AG04449 (cell line): ENCODE results near the gene JKAMP.

Experiments
- CTCF ChIA-PET: fragments of 350-600 bp; formaldehyde crosslinking; extraction: SDS; loops from one replicate; lab custom pipeline; 2021; ENCODE audit warnings: antibody characterized with exemption; lab: Yijun Ruan, JAX
- POLR2A ChIA-PET: fragments of 400-600, 350-600 bp; formaldehyde crosslinking; extraction: SDS; loops from one replicate; lab custom pipeline; 2020; ENCODE audit warnings: antibody characterized with exemption, inconsistent platforms; lab: Yijun Ruan, JAX
- DNase-seq: peaks from one replicate; pipeline ENCODE4 v3.0.0-alpha.2; 2010; ENCODE audit warnings: low read depth, low spot score
- H3K4me3 ChIP-seq: 2 replicates; pipeline ENCODE4 v1.5.1; 2011; ENCODE audit warnings: low read depth, mild to moderate bottlenecking, control low read depth, low read length
- CTCF ChIP-seq: IDR thresholded peaks from one replicate; pipeline ENCODE4 v1.5.1; 2011; ENCODE audit warnings: mild to moderate bottlenecking, moderate library complexity, low read length, control low read depth, inconsistent platforms; ENCODE audit not compliant: insufficient read depth; ENCODE audit errors: missing control alignments

Gene JKAMP

GRCh38 chr14:59534361-59534987, 50.2 kb downstream of the JKAMP start:
- TF ChIP-seq CTCF: no peak
- ChIA-PET POLR2A (no interaction called here), CTCF (no interaction called here)
- DNase-seq: no peak
- no peak overlapping the region for H3K4me3 ChIP-seq

- no peak for TF ChIP-seq CTCF
- ChIA-PET POLR2A (no interaction called here), CTCF (interaction anchor here (0.9 to 2.1 kb wide), 2 partner anchors 30 to 40 kb away, joined by 4 to 5 read pairs; partner anchors contain the start of gene CCDC175)
- no peak overlapping the region for H3K4me3 ChIP-seq
- DNase-seq: no peak
Observed at GRCh38 chr14:59537476-59537875, 53.2 kb downstream of the JKAMP start.

DNA sequence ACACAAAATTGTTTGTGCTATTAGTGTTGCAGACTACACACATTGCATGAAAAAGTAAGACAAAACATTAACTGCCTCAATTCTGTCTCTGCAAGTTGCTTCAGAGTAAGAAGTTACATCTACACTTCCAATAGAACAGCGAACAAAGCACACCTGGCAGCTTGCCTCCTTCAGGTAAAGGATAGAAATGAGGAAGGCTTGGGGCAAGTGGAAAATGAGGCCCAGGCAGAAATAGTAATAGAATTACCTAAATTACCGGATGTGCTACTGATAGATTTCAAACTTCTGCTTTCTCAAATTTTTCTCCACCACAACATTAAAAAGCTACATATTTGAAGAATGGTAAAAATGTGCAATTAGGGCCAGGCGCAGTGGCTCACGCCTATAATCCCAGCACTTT, 54.6 kb downstream of the JKAMP start:
- ChIA-PET CTCF (interaction anchor here (1.5 to 2.1 kb wide), 2 partner anchors 32 to 37 kb away, joined by 4 to 5 read pairs; partner anchors contain the start of gene CCDC175), POLR2A (no interaction called here)
- no peak for DNase-seq
- H3K4me3 ChIP-seq: no peak overlapping the region
- TF ChIP-seq CTCF: no peak

DNA sequence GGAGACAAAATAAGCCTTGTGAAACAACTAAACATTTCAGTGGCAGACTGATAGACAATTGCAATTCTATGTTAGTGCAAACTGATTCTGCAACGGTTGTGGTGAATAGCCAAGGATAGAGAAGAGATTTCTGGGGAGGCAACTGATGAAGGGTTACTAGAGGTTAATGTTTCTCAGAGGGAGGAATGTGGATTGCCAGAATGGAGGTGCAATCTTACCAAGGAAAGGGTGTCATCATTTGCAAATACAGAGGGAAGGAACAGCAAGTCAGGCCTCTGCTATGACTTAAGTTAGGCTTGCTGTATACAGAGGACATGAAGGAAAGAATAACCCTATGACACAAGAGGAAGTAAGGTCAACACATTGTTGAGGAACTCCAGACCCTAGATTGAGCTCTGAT, 56.5 kb downstream of the JKAMP start:
- ChIA-PET POLR2A (no interaction called here), CTCF (no interaction called here)
- no peak for DNase-seq
- TF ChIP-seq CTCF: no peak
- H3K4me3 ChIP-seq: no peak overlapping the region

DNA sequence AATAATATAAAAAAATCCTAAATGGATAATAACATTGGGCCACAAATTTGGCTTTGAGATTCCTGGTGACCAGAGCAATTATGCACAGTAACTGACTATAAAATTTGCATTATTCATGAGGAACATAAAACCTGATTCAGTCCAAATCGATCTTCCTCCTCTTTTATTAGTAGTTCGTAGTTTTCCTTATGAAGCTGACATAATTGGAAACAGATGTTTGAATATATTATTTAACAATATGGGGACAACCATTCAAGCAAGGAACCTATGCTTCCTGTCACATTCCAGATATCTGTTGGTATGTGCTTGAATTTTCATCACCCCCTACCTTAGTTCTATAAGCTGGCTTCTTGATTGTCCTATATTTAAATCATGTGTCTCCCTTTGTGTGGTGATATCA, 57.4 kb downstream of the JKAMP start:
- H3K4me3 ChIP-seq: no peak overlapping the region
- ChIA-PET POLR2A (no interaction called here), CTCF (no interaction called here)
- no peak for DNase-seq
- no peak for TF ChIP-seq CTCF

- no peak for DNase-seq
- CTCF ChIA-PET: interaction anchor here (2.0 kb wide), 1 partner anchor 15 kb away, joined by 8 read pairs; no protein-coding TSS in a partner anchor
- no peak overlapping the region for H3K4me3 ChIP-seq
- TF ChIP-seq CTCF: no peak
- POLR2A ChIA-PET: no interaction called here
Observed at GRCh38 chr14:59543873-59544272, 59.6 kb downstream of the JKAMP start.
